GM12865 (cell line): ENCODE data around the gene ELN.

Experiments
- DNase-seq: peaks from one replicate; pipeline ENCODE4 v3.0.0; 2010; ENCODE audit warnings: low read depth
- H3K4me3 ChIP-seq: 2 replicates; pipeline ENCODE4 v1.5.1; 2011; ENCODE audit warnings: mild to moderate bottlenecking, low read depth, low read length, control low read depth
- TF ChIP-seq, protein P1 (sequence below): IDR thresholded peaks from 2 replicates; pipeline ENCODE4 v1.5.1; 2011; ENCODE audit warnings: low read length, control low read depth, low read depth, inconsistent platforms; ENCODE audit not compliant: insufficient read depth; ENCODE audit errors: missing control alignments

Gene ELN

GRCh38 chr7:74053589-74054186 lies 25.7 kb downstream of the ELN start:
- TF ChIP-seq, protein P1, sequence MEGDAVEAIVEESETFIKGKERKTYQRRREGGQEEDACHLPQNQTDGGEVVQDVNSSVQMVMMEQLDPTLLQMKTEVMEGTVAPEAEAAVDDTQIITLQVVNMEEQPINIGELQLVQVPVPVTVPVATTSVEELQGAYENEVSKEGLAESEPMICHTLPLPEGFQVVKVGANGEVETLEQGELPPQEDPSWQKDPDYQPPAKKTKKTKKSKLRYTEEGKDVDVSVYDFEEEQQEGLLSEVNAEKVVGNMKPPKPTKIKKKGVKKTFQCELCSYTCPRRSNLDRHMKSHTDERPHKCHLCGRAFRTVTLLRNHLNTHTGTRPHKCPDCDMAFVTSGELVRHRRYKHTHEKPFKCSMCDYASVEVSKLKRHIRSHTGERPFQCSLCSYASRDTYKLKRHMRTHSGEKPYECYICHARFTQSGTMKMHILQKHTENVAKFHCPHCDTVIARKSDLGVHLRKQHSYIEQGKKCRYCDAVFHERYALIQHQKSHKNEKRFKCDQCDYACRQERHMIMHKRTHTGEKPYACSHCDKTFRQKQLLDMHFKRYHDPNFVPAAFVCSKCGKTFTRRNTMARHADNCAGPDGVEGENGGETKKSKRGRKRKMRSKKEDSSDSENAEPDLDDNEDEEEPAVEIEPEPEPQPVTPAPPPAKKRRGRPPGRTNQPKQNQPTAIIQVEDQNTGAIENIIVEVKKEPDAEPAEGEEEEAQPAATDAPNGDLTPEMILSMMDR = no peak
- H3K4me3 ChIP-seq = no peak overlapping the region
- no peak for DNase-seq

DNA sequence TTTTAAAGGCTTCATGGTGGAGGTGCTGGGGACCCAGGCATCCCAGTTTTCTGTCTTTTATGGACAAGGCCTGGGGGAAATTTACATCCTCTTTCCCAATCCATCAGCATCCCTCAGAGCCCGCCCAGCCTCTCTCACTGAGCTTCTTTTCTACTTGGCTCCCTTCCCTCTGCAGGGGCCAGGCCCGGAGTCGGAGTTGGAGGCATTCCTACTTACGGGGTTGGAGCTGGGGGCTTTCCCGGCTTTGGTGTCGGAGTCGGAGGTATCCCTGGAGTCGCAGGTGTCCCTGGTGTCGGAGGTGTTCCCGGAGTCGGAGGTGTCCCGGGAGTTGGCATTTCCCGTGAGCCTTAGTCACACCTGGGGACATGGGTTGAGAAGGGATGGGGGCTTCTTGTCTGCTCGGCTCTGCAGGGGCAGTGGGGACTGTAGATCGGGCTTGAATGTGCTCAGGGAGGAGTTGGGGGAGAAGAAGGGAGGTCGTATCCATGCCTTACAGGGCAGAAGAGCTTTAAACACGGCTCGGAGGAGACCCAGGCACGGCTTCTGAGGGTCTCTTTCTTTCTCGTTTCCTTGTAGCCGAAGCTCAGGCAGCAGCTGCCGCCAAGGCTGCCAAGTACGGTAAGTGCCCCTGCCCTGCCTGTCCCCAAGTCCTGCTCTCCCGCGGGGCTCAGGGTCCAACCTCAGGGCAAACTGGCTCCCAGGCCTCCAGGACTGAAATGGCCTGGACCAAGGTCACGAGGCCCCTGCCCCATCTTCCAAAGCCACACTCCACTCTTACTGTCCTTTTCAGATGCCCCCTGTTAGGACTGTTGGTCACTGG lies 28.3 kb downstream of the ELN start:
- no peak overlapping the region for H3K4me3 ChIP-seq
- TF ChIP-seq, protein P1 = no peak
- DNase-seq = no peak

DNA sequence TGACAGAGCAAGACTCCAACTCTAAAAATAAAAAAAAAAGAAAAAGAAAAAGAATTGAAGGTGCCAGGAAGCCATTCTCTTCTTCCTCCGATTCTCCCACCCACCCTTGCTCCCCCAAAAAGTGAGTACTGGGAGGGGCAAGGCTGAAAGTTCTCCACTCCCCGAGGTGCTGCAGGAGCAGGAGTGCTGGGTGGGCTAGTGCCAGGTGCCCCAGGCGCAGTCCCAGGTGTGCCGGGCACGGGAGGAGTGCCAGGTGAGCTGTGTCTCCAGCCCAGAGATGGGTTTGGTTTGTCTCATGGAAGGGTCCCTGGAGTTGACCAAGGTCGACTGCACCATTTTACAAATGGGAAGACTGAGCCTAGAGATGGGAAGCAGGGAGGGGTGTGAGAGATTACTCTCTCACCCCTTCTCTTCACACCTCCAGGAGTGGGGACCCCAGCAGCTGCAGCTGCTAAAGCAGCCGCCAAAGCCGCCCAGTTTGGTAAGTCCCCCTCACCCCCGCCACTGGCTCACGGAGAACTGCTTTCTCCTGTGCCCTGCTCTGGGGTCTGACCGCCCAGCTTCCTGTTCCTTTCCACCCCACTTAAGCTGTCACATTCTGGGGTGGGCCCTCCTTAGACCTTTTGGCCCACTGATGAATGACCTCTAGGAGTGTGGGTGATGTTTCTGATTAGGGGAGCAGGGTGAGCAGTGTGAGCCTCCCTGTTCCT lies 29.4 kb downstream of the ELN start:
- no peak overlapping the region for H3K4me3 ChIP-seq
- TF ChIP-seq, protein P1 = no peak
- no peak for DNase-seq

DNA sequence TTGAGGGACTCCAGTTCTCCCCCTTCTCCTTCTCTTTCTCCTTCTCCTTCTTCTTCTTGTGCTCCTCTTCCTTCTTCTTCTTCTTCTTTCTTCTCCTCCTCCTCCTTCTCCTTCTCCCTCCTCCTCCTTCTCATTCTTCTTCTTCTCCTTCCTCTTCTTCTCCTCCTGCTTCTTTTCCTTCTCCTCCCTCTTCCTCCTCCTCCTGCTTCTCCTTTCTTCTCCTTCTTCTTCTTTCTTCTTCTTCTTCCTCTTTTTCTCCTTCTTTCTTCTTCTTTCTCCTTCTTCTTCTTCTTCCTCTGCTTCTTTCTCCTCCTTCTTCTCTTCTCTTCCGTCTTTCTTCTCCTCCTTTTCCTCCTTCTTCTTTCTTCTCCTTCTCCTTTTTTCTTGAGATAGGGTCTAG lies 30.0 kb downstream of the ELN start:
- no peak overlapping the region for H3K4me3 ChIP-seq
- TF ChIP-seq, protein P1 = no peak
- DNase-seq = no peak

DNA sequence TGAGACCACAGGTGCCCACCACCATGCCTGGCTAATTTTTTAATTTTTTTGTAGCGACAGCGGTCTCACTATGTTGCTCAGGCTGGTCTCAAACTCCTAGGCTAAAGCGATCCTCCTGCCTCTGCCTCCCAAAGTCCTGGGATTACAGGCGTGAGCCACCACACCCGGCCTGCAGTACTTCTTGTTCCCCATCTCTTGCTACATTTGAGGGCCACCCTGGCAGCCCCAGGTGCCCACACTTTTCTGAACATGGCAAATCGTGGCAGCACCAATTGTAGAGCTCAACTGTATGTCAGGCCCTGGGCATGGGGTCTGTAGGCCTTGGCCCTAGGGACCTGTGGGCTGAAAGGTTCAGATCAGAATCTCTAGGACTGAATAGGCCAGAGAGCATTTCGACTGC lies 30.5 kb downstream of the ELN start:
- no peak overlapping the region for H3K4me3 ChIP-seq
- TF ChIP-seq, protein P1 = no peak
- no peak for DNase-seq

GRCh38 chr7:74059037-74059436 lies 31.1 kb downstream of the ELN start:
- no peak overlapping the region for H3K4me3 ChIP-seq
- no peak for DNase-seq
- TF ChIP-seq, protein P1 = no peak
